HG03196 (cell line): ENCODE measurements around the gene SH3RF2.
"Not testable (repeated sequence)": the region's sequence is repeated elsewhere in the genome, so short reads cannot be mapped to it uniquely, and the experiment has no call there.

Experiments
- ATAC-seq: cut with Tn5 transposase; IDR thresholded peaks from one replicate; pipeline ENCODE4 v1.9.1; 2021; ENCODE audit not compliant: unreplicated experiment

The SH3RF2 gene

DNA sequence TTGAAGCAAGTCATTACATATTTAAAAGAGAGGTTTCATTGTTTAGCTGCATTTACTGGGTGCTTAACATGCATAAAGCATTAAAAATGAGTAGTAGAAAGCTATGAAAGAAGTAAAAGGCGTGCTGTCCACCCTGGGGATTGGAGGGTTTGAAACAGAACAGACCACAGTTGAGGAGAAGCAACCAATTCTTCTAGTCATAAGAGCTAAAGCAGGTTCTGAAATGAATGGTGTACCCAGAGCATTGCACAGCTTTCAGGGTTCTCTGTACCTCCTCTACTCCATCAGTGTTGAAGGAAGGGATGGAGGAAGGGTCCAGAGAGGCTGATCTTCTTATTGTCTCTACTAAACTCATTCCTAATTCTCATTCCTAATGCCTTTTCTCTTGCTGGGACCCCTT, 68.9 kb downstream of the SH3RF2 start:
- no peak for ATAC-seq

DNA sequence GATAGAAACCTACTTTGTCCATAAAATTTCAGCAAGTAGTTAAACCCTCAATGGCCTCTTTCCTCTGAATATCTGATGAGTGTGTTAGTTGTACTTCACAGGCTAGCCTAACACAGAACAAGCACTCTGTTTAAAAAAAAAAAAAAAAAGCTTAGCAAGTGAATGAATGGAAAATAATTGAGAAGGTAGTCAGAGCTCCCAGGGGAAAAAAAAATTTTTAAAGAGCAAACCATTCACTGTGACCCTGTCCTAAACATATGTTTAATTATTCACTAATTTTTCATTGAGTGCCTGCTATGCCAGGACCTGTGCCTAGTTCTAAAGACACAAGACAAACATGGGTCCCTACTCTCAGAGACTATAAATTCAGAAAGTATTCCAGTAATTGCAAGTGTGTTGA, 69.3 kb downstream of the SH3RF2 start:
- no peak for ATAC-seq

DNA sequence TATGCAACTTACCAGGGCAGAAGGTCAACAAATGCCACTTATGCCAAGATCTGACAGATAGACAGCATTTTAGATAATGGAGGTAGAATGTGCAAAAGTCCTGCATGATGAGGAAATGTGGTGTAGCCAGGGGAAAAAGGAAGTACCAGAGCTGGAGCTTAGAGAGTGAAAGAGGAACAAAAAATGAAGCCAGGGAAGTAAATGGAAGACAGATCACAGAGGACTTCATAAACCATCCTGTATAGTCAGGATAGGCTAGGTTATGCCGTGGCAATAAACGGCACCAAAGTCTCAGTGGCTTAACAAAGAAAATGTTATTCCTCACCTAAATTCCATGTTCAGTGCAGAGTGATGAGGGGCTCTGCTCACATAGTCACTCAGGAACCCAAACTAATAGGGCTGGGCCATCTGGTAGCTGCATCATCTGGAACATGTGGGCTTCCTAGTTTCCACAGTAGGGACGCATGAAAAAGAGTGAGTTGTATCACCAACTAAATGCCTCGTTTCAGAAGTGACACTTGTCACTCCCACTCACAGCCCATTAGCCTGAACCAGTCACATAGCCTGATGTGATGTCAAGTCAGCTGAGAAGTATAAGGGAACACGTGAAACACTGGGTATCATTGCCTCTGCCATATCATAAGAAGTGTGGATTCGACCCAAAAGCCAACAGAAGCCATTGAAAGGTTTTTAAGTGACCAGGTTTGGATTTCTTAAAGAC, 70.3 kb downstream of the SH3RF2 start:
- ATAC-seq = no peak

DNA sequence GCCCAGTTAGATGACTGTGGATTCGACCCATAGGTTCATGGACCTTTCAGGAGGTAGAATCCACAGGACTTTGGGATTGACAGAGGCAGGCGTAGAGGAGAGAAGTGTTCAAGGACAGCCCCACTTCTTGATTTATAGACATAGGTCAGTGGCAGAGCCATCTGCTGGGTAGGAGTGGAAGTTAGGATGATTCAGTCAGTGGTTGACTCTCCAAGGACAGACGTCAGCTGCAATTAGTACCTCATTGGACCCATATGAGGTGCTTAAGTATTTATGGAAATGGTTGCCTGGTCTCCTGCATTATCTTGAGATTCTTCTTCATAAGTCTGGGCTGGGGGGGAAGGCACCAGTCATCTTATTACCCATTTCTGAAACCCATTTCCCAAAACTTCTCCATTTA, 70.9 kb downstream of the SH3RF2 start:
- ATAC-seq = no peak

DNA sequence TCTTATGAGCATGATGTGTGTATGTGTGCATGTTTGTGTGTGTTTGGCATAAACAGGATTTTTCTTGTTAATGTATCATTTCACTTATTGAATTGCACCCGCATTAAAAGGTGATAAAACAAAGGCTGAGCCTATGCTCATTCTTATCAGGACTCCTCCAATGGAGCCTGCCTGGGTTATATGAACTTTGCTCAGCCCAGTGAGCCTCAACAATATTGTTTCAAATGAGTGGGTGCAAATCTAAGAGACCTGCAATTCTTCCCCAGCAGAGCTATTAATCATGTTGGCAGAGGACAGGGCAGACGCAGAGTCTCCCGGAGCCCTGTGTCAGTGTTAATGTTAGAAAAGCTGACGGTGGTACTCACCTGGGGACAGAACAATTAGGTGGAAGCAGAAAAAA, 71.6 kb downstream of the SH3RF2 start:
- ATAC-seq = no peak

DNA sequence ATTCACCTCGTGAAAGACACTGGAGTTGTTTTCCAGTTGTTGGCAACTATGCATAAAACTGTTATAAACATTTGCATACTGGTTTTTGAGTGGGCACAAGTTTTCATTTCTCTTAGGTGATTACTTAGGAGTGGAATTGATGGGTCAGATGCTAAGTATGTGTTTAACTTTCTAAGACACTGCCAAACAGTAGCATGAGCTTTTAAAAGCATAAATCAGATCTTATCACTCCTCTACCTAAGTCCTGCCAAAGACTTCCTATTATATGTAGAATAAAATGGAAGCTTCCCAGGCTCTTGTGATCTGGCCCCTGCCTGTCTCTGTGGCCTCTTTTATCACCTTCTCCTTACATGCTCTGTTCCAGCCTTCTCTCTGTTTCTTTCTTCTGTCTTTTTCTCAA, 72.6 kb downstream of the SH3RF2 start:
- no peak for ATAC-seq

DNA sequence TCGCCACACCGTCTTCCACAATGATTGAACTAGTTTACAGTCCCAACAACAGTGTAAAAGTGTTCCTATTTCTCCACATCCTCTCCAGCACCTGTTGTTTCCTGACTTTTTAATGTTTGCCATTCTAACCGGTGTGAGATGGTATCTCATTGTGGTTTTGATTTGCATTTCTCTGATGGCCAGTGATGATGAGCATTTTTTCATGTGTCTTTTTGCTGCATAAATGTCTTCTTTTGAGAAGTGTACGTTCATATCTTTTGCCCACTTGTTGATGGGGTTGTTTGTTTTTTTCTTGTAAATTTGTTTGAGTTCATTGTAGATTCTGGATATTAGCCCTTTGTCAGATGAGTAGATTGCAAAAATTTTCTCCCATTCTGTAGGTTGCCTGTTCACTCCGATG, 74.1 kb downstream of the SH3RF2 start:
- ATAC-seq = not testable (repeated sequence)

DNA sequence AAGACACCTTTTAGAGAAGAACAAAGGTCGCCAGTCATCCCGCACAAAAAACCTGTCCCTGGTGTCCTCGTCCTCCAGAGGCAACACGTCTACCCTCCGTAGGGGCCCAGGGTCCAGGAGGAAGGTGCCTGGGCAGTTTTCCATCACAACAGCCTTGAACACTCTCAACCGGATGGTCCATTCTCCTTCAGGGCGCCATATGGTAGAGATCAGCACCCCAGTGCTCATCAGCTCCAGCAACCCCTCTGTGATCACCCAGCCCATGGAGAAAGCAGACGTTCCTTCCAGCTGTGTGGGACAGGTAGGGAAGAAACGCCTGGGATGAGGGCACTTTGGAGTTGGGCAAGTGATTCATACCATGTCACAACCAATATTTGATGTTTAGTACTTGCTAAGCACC, 77.4 kb downstream of the SH3RF2 start:
- ATAC-seq = no peak

DNA sequence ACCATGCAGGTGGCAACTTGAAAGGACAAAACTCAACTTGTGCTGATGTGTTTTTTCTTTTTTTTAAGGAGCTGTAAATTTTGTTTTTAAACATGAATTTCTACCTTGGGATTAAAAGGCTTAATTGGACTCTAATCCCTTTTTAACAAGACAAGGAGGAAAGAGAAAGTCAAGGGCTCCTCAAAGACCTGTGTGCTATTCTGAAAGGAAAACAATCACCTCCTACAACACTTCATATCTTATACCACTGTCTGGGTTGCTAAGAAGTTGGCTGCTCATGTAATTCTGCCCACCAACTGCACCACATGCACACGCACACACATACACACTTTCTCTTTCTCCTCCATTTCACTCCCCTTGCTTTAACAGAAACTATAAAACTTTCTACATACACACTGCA, 78.6 kb downstream of the SH3RF2 start:
- no peak for ATAC-seq

DNA sequence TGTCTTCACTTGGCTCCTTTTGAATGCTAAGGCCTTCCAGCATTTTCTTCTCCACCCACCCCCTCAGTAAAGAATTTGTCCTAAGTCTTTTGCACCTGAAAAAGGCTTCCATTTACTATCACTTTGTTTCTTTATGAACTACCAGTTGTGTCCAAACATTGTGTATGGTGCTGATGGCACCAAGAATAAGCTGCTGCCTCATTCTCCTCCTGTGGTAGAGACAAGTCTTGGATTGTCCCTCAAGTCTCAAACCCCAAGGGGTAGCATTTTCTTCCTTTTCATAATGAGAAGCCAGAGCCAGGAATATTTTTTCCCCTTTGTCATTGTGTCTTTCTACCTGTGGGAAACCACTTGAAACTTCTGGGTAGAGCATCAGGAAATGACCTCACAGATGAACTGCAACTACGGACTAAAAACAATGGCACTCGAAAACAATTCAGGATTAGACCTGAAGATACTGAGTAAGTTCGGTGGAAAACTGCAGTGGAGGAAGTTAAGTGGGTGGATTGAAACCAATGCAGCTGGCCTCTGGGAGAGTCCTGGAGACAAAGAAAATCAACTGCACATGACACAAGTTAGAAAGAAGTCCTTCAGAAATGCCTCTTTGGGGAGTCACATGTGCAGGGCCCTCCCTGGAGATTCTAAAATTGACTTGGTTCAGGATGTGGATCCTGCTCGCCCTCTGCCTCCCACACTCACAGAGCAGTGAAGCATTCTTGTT, 80.5 kb downstream of the SH3RF2 start:
- ATAC-seq = no peak

DNA sequence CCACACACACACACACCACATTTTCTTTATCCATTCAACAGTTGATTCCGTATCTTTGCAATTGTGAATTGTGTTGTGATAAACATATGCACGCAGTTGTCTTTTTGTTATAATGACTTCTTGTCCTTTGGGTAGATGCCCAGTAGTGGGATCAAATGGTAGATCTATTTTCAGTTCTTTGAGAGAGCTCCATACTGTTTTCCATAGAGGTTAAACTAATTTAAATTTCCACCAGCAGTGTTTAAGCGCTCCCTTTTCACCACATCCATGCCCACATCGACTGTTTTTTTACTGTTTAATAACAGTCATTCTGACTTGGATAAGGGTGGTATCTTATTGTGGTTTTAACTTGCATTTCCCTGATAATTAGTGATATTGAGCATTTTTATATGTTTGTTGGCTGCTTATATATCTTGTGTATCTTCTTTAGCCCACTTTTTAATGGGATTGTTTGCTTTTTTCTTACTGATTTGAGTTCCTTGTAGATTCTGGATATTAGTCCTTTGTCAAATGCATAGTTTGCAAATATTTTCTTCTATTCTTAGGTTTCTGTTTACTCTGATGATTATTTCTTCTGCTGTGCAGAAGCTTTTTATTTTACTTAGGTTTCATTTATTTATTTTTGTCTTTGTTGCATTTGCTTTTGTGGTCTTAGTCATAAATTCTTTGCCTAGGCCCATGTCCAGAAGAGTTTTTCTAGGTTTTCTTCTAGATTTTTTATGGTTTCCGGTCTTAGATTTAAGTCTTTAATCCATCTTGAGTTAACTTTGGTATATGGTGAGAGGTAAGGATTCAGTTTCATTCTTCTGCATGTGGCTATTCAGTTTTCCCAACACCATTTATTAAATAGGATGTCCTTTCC, 82.4 kb downstream of the SH3RF2 start:
- no peak for ATAC-seq

DNA sequence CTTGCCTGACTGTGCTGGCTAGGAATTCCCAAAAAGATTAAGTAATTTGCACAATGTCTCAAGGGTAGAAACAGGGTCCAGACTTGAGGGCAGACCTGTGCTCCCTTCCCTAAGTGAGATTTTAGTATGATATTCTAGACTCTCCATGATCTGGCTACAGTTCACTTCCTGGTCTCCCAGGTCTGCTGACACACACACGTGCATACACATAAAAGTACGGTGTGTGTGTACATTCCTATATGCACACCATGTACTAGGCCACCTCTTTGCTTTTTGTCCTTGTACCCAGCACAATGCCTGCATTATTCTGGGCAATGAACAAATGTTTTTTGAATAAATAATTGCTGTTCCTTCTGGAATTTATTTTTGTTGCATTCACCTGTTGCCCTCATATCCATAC, 83.7 kb downstream of the SH3RF2 start:
- ATAC-seq = no peak

DNA sequence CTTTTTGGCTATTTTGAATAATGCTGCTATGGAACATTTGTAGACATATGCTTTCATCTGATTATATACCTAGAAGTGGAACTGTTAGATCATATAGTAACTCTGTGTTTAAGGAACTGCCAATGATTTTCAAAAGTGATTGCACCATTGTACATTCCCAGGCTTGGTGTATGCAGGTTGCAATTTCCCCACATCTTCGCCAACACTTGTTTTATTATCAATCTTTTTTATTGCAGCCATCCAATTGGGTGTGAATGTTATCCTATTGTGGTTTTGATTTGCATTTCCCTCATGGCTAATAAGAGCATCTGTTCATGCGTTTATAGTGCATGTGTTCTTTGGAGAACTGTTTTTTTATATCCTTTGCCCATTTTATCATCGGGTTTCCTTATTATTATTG, 87.7 kb downstream of the SH3RF2 start:
- no peak for ATAC-seq

DNA sequence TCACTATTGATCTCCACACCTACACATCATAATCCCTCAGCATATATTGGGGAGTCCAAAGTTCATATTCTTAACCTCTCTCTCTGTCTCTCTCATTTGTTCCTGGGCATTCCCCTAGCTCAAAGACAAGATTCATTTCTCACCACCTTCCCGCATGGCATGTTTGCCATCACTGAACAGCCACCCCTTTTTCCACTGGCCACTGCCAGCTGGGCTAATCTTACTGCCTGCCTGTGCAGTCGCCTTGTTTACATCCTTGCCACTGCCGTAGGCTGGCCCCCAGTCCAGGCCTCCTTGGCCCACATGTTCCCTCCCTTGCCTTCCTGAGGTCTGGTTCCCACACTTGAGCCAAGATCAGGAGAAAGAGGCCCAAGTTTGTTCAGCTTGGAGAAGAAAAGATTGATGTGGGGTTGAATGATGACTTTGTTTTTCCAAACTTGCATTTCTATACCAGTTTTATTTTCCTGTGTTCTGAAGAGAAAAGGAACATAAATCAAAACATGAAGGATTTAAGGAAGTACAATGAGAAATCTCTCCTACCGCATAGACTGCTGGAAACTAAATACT, 88.8 kb downstream of the SH3RF2 start:
- no peak for ATAC-seq

DNA sequence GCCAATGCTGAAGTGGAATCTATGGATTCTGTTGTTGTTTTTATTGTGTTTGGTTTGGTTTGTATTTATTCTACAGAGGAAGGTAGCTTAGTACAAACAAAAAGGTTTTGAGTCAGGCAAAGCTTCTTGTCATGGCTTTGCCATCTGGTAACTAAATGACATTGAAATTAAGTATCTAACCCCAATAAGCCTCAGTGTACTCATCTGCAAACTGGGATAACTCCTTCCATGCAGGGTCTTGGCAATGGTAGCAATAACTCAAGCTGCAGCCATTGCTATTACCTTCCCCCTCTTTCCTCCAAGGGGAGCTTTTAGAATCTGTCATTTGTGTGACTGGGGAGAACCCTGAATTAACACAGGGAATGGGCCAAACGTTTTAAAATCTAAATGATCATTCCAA, 89.3 kb downstream of the SH3RF2 start:
- ATAC-seq = no peak

DNA sequence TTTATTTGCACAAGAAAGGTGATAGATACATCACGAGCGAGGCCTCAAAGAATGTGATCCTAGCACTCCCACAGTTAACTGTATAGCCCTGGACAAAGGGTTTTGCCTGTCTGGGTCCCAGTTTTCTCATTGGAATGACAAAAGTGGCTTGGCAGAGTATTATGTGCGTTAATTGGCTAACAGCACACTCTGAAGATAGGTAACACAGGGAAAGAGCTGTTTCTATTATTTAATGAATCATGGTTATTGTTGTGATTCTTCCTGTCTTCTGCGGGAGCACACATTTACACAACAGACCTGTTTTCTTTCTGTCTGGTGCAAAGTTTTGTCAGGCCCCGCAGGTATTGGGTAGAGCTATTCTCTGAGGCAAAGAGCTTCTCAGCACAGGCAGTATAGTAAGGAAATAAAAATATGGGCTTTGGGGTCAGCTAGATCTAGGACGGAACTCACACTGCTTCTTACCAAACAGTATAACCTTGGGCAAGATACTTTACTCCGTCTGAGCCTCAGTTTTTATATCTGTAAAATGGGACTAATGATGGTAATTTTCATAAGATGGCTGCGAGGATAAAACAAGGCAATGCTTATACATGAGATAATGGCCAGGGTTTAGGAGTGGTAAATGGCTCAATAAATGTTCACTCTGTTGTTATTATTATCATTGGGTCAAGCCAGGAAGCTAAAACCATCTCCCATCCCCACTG, 90.1 kb downstream of the SH3RF2 start:
- ATAC-seq = no peak

DNA sequence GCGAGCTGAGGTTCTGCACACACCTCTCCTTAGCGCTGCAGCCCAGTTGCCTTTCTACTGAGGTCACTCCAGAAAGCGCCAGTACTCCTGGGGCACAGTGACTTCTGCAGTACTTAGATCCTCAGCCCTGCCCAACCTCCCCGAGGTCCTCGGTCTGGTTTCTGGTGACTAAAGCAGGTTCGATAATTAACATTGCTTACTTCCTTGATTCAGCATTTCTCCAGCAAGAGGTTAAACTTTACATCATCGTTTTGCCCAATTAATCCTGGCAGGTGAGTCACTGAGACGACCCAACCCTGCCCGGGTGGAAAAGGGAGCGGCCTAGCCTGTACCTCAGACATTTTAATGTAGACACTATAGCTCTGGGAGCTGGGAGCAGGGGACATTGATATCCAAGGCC, 91.4 kb downstream of the SH3RF2 start:
- no peak for ATAC-seq

DNA sequence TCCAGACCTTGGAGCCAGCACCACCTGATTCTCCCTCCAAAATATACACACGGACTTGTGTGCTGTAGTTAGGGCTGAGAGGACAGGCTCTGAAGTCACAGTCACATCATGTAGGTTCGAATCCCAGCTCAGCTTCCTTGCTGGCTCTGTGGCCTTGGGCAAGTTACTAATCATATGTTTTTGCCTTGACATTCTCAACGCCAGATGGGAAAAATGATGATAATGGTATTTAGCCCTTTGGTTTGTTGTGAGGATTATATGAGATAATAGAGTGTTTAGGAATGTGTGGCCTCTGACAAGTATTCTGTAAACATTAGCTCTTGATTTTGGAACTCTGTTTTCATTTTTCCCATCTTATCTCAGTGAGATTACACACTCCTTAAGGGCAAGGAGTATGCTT, 96.5 kb downstream of the SH3RF2 start:
- no peak for ATAC-seq

DNA sequence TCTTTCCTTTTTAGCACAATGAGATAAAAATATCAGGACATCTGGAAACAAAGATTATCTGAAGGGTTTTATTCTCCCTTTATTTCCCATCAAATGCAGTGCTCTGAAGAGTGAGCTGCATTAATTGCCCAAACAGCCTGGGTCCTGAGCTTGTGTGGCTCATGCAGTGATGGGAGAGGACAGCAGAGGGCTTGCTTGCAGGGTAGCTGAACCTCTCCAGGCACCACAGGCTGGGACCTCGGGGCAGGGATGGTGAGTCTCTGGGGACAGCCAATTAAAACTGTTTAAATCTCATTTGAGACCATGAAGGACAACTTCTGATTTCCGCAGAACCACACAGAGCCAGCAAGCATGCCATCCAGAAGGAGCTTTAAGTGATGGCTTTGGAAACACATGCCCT, 97.7 kb downstream of the SH3RF2 start:
- ATAC-seq = no peak

DNA sequence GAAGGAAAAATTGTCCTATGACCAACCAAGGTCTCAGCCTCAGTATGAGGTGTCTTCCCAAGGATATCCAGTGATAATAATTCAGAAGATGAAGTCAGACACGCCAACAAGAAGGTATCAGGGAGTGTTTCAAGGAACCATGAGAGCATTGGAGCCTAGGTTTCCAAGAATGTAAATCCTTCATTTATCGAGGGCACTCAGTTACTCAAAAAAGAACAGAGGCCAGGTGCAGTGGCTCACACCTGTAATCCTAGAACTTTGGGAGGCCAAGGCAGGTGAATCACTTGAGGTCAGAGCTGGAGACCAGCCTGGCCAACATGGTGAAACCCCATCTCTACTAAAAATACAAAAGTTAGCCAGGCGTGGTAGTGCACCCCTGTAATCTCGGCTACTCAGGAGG, 98.2 kb downstream of the SH3RF2 start:
- ATAC-seq = no peak

DNA sequence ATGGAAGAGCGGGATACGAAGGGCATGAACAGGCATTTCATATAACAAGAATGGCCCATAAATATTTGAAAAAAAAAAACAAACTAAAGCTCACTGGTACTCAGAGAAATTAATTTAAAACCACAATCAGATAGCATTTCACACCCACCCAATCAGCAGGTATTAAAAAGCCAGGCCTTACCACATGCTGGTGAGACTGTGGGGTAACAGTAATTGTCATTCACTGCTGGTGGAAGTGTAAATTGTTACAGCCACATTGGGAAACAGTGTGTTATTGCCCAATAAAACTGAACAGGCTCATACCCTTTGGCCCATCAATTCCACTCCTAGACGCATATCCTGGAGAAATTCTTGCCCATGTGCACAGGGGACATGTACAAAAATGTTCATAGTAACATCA, 103.0 kb downstream of the SH3RF2 start:
- ATAC-seq = no peak
